NCI-H446 (cell line): ENCODE measurements around the gene DFFA.
"Not testable (repeated sequence)": the region's sequence is repeated elsewhere in the genome, so short reads cannot be mapped to it uniquely, and the experiment has no call there.

ENCODE experiments used
- DNase-seq, 2 experiments: peaks; one replicate each; lab custom pipeline; 2025; lab: John Stamatoyannopoulos, UW

The DFFA gene

DNA sequence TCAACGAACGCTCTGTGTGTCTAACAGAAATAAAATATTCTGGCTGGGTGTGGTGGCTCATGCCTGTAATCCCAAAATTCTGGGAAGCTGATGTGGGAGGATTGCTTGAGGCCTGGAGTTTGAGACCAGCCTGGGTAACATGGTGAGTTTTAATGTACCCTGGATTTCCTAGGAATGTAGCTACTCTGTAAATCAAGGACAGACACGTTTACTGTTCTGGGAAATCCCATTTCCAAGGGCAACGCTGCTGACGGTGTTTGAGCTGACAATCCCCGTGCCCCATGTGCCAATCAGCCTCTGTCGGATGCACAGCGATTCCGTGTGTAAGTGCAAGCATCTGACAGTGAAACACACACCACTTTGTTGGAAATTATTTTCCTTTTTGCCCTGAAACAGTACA lies 14.5 kb downstream of the DFFA start:
- DNase-seq: no peak

DNA sequence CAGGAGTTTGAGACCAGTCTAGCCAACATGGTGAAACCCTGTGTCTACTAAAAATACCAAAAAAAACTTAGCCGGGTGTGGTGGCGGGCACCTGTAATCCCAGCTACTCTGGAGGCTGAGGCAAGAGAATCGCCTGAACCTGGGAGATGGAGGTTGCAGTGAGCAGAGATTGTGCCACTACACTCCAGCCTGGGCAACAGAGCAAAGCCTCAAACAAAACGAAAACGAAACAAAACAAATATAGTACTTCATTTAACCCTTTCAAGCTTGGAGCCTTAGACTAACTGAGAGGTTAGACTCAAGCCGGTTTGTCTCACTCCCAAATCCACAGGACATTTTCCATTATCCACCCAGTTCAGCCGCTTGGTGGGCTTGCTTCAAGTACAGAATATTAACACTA lies 14.9 kb downstream of the DFFA start:
- not testable (repeated sequence) for DNase-seq

DNA sequence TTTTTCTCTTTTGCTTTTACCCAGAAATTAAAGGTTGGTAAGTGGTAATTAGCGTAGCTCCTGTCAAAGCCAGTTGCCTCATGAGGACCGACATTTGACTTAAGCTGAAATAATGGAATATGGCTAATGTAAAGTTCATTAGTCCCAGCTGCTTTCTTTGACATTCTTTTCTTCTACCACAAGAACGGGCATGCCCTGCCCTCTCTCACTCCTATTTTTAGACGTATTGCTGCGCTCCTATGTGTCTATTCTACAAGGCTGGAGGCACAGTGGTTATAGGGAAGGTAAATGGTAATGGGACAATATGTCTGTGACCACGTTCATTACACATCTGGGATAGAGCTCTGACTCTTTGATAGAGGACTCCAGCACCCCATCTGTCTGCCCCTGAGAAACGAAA lies 15.7 kb downstream of the DFFA start:
- DNase-seq: no peak

DNA sequence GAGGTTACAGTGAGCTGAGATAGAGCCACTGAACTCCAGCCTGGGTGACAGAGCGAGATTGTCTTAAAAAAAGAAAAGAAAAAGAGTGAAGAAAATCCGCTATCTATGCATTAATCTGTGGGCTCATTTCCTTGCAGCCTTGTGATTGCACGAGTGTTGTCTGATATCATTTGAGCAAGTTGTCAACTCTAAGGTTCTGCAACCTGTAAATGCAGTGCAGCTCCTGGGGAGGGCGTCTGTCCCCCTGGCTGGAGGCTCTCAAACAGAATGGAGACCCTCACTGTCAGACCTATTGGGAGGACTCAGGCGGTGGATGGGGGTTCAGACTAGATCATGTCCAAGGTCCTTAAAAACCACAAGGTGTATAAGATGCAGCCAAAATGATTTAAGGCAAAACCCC lies 16.3 kb downstream of the DFFA start:
- DNase-seq: no peak

DNA sequence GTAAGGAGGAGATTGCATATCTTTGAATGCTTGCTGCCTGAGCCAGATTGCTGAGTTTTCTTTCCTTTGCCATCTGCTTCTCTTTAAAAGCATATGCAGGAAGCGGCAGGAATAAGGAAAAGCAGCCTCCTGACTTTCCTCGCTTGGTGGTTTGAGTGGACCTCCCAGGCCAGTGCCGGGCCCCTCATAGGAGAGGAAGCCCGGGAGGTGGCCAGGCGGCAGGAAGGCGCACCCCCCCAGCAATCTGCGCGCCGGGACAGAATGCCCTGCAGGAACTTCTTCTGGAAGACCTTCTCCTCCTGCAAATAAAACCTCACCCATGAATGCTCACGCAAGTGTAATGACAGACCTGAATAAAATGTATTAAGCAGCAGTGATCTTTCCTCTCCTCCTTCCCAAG lies 21.0 kb downstream of the DFFA start:
- no peak for DNase-seq

DNA sequence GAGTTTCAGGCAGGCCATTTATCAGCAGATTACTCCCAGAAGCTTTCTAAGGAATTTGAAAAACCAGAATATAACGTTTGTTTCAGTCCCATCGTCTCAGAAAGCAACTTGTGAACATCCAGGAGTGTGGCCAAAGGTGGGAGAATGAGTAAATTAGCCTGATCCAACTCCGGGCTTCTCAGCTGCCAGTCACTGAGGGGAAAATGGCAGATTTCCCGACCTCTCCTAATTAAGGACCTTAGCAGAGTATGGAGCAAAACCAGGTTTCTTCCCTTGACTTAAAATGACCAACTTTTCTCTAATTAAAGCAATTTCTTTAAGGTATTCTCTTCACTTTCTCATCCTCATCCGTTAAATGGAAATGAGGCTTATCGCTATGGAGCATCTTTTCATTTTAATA lies 21.5 kb downstream of the DFFA start:
- DNase-seq: peak in 1 of 2 experiments; percentile 45

DNA sequence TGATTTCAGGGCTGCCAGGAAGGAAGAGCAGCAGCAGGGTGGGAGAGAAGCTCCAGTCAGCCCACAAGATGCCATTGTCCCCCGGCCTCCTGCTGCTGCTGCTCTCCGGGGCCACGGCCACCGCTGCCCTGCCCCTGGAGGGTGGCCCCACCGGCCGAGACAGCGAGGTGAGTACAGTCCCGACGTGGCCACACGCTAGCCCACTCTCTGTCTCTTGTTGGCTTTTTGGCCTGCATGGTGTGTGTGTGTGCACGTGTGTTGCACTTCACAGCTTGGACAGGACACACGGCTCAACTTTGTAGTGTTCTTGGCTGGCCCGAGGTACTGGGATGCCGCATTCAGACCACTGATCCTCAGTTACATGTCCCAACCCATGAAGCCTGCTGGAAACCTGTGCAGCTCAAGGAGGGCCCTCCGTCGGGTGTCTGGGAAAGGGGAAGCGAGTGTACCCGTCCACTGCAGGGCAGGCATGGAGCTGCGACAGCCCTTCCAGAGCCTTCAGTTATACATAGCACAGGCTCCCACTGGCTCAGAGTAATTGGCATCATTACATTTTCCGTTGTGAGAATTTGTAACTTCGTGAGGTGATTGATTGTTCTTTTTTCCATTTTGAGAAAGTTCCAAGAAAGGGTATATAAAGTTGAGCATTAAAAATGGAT lies 22.0 kb downstream of the DFFA start:
- no peak for DNase-seq

DNA sequence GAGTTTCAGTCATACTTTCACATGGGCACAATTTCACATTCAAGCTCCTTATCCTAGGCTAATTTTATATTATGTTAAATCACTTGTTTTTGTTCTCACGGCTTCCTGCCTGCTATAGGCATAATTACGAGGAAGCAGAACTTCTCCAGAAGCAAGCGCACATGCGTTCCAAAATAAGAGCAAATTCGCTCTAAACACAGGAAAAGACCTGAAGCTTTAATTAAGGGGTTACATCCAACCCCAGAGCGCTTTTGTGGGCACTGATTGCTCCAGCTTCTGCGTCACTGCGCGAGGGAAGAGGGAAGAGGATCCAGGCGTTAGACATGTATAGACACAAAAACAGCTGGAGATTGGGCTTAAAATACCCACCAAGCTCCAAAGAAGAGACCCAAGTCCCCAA lies 22.6 kb downstream of the DFFA start, which contains the start of gene CORT:
Gene CORT (plus strand): TSS at position 281 of the 400 bp plus-strand sequence. CDS start 193 bp downstream, outside the sequence.
- DNase-seq: no peak

DNA sequence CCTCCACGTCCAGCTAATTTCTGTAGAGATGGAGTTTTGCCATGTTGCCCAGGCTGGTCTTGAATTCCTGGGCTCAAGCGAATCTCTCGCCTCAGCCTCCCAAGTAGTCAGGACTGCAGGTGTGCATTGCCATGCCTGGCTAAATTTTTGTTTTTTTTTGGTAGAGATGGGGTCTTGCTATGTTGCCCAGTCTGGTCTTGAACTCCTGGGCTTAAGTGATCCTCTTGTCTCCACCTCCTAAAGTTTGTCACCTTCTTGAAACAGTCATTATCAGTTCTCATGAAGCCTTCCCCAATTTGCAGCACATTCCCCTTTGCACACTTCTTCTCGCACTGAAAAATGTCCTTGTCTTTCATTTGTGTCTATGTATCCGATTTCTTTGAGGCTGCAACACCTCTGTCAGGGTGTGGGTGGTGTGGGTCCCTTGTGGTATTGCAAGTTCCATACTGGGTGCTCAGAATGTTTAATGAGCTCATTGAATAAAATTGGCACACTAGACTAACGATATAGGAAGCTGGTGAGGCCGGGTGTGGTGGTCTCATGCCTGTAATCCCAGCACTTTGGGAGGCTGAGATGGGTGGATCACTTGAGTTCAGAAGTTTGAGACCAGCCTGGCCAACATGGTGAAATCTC lies 25.4 kb downstream of the DFFA start:
- DNase-seq: no peak

DNA sequence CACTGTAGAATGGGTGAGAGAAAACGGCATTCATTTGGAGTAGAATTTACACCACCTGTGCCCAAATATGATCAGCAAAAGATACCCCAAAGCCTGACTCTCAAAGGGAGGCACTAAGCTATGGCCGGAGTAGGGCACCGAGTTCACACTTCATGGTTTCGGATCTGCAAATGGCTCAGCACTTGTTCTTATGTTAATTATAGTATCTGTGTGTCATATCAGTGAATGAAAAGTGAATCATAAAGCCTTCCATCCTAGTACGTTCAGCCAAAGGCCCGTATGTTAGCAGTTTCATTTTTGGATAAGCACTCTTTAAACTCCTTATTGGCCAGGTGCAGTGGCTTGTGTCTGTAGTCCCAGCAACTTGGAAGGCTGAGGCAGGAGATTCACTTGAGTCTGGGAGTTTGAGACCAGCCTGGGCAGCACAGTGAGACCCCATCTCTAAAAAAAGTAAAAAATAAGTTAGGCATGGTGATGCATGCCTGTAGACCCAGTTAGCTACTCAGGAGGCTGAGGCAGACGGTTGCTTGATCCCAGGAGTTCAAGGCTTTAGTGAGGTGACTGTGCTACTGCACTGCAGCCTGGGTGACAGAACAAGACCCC lies 27.4 kb downstream of the DFFA start:
- no peak for DNase-seq

DNA sequence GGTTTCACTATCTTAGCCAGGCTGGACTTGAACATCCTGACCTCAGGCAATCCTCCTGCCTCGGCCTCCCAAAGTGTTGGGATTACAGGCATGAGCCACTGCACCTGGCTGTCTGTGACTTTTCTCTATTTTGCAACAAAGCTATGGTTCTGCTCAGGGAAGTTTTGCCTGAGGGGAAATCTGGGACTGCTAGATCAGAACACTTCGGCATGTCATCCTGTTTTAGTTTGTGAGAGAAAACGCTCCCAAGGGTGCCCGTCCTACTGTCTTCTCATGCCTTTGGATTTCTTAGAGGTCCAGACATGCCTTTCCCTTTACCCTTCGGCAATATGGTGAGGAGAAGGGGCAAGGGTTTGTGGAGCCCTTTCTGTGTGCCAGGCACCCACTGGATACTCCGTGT lies 28.1 kb downstream of the DFFA start:
- DNase-seq: no peak

DNA sequence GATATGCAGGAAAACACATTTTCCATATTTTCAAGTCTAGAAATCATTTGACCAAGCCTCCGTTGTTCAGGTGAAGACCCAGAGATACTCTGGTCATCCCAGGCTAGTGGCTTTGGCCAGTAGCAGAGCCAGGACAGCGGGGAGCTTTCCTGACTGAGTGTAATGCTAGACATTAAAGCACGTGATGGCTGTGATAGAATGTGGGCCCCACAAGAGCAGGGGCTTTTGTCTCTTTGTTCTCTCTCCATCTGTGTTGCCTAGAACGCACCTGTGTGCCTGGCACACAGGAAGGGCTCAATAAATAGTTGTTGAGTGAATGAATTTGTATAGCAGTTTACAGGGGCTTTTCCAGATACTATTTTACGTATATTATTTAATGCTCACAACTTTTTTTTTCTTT lies 31.5 kb downstream of the DFFA start:
- DNase-seq: no peak

DNA sequence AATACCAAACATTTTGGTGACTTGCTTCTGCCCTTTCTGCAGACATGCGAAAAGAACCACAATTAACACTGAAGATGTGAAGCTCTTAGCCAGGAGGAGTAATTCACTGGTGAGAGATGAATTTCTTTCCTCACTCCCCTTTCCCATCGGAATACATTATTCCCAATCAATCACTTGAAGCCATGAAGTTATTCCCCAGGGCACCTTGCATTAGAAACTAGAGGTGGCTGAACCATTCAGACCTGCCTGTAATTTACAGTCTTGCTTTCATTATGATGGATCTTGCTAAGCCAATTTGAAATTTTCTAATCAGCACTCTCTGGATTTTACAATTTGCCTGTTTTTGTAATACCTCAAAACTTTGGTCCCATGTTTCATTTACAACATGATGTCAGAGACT lies 32.0 kb downstream of the DFFA start:
- DNase-seq: no peak

DNA sequence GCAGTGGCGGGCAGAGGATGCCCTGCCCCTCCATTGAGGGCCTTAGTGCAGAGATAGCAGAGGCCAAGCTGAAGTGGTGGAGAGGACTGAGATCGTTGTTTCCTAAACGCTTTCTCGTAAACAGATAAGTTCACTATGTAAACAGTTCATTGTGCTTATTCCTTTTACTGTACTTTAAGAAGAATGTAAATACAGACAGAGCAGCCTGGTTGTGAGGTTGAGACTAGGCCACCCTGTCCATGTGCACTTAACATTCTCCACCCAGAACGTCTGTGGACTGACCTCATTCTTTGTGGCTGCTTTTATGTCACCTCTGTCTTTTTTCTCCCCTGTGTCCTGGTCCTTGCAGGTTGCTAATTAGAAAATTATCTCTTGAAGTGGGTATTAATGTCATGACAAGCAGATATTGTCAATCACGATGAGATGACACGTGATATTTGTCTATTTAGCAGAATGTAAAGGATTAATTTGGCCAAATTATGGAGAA lies 33.6 kb downstream of the DFFA start:
- DNase-seq: no peak

DNA sequence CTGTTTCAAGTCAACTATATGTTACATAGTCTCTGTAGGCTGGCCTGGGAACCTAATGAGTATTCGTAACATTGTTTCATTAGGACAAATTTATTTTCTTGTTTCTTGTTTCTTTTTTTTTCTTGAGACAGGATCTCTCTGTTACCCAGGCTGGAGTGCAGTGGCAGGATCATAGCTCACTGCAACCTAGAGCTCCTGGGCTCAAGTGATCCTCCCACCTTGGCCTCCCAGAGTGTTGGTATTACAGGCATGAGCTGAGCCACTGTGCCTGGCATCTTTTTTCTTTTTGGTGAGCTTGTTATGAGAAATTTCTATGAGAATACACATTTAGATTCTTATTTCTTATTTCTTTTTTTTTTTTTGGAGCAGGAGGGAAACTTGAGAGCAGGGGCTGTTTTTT lies 35.3 kb downstream of the DFFA start:
- DNase-seq: no peak

DNA sequence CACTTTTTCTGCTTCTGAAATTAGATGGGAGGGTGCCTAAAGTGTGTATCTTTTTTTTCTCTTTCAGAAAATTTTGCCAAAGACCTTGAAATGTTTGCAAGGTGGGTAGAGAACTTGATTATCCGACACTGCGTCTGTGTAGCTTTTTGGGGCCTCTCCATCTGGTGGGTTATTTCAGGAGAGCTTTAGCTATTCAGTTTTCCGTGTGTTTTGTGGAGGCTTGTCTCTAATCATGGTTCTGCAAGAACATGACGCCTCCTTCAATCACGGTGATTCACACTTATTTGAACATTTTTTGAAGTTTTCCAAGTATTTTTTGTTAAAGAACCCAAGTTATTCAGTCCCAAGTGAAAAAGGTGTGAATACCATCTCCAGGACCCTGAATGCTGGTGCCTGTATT lies 37.7 kb downstream of the DFFA start:
- DNase-seq: no peak

DNA sequence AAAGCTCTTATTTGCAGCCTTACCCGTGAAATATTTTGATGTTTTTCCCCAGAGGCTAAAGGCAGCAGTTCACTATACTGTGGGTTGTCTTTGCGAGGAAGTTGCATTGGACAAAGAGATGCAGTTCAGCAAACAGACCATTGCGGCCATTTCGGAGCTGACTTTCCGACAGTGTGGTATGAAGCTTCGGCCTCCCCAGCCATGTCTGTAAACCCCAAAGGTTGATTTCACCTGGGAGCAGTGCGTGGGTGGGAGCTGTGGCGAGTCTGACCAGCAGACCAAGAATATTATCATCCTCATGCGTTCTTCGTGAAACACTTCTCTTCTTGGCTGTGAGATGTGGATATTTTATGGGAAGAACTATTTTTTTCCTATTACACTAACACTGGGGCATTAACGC lies 38.5 kb downstream of the DFFA start:
- DNase-seq: no peak

DNA sequence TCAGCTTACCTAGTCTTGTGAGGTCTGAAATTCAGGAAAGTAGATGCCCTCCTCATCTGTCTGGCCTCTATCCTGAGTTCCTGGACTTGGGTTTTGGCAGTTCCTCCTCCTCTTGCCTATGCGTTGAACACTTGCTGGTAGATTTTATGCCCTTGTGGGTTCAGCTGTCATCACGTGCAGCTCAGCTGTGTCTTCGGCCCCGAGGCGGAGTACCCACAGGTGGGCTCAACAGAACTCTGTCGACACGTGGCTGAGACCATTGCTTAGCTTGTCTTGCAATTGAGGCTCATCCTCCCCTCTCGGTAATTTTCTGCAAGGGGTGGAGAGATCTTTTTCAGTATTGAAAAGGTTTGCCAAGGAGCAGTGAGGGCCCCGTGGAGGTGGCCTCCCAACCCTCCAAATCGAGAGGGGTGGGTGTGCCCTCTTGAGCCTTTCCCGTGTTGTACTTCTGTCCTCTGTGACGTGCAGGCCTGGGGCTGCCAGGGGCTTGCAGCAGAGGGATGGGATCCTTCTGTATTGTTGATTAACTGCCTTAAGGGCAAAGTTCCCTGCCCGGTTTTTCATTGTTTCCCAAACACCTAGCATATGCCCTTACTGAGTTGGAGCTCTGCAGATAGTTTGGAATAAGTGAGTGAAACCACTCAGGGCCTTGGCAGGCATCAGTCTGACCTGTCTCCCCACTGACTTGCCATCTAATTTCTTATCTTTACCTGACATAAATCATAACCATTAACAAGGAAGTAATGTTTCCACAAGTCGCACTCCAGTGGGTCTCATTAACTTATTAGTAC lies 39.2 kb downstream of the DFFA start:
- no peak for DNase-seq

DNA sequence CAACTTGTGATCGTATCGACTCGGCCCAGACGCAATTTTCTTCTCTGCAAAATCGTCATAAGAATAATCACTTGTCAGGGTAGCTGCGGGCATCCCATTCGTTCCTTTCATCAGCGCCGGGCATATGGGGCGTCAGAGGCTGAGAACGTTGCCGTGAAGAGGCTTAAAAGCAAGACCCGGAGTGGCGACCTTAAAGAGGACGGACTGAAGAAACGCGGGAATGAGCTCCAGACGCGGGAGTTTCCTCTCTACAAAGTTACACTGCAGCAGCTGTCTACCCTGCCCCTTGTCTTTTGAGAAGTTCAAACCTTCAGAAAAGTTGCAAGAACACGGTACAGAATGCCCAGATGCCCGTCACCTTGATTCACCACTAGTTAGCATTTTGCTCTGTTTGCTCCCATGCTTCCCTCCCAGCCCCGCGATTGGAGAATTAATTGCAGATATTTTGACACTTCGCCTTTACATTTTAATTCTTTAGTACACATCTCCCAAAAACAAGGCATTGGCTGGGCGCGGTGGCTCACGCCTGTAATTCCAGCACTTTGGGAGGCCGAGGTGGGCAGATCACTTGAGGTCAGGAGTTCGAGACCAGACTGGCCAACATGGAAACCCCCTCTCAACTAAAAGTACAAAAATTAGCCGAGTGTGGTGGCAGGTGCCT lies 41.1 kb downstream of the DFFA start:
- DNase-seq: peak in 1 of 2 experiments; percentile 20

DNA sequence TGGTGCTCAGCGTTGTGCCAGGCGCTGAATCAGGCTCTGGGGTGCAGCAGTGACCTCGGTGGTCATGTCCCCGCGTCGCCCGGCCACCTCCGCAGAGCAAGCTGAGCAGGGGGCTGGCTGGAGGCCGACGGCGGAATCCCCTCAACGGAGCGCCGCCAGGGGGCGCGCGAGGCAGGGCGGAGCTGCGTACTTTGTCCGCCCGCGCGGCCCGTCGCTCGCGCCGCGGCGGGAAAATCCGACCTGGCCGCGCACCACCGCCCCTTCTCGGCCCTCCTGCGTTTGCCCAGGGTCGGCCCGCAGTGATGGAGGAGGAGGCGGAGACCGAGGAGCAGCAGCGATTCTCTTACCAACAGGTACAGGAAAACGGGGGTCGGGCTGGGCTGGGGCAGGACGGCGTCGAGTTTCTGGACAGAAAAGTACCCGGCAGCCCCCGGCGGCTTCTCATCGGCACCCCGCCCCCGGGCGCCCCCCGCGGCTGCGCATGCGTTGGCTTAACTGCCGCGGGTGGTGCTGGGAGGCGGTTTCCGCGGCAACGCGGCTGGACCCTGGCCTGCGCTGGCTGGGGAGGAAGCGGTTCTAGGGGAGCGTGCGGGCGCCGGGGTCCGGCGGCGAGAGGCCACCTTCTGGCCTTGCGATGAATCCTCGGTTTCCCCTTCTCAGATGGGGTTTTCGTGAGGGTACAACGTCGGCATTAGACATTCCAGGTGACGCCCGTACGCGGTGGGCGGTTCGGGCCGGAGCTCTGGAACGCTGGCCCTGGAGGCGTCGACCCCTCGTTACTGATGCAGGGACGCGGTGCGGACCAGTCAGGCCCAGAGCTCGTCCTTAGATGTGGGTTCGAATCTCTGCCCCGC lies 41.9 kb downstream of the DFFA start, which contains the start of gene CENPS:
Gene CENPS (plus strand): TSS at position 218 of the 854 bp plus-strand sequence. CDS start 85 bp downstream, at position 303.
- peak; percentile 94 to 97 for DNase-seq

DNA sequence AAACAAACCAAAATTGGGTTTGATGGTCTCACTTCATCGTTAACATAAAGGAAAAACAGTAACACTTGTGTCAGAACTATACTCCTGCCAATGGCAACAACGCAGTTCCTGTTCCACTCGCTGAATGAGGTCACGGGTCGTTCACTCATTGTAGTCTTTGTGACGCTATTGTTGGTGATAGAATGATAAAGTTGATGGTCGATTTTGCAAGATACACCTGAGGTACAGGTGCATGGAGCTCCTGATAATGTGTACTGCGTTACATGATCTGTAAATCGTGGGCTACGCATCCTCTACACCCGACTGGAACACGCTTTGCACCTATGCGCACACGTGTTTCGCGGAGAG lies 42.5 kb downstream of the DFFA start:
- no peak for DNase-seq
